Transverse colon (tissue), 4 donors: ENCODE data around the gene TEX261. TPM values are rescaled to one million over a fixed set of nuclear protein-coding genes. Genes with fewer than 3 reads are reported as not detected.

Source experiments
- DNase-seq: peaks from one replicate; pipeline ENCODE4 v3.0.0-alpha.2; 2019
- H3K27ac ChIP-seq, 4 donors: fragments of 200-600 bp; sonication (generic); 2 replicates each; pipeline ENCODE4 v1.5.1; 2016 to 2018; ENCODE audit warnings: inconsistent platforms in 4 of 4
- H3K27me3 ChIP-seq: fragments of 200-600 bp; sonication (generic); 2 replicates; pipeline ENCODE4 v1.5.1; 2017; ENCODE audit warnings: inconsistent platforms
- H3K36me3 ChIP-seq, 4 donors: fragments of 200-600 bp; sonication (generic); 2 replicates each; pipeline ENCODE4 v1.5.1; 2017 to 2019; ENCODE audit warnings: inconsistent platforms in 4 of 4
- H3K4me1 ChIP-seq, 4 donors: fragments of 200-600 bp; sonication (generic); 2 replicates each; pipeline ENCODE4 v1.5.1; 2017 to 2020; ENCODE audit warnings: inconsistent platforms in 4 of 4
- H3K4me3 ChIP-seq, 4 donors: fragments of 200-600 bp; sonication (generic); 1 replicate in 1 of 4; 2 replicates in 3 of 4; pipeline versions ENCODE4 v1.5.1 to v1.6.1; 2017 to 2019; ENCODE audit warnings: inconsistent platforms in 4 of 4
- H3K9me3 ChIP-seq, 2 donors: fragments of 200-600 bp; sonication (generic); 2 replicates each; pipeline ENCODE4 v1.5.1; 2017 to 2019; ENCODE audit warnings: inconsistent platforms in 2 of 2
- EP300 ChIP-seq: sonication (generic); formaldehyde crosslinking; IDR thresholded peaks from one replicate; pipeline ENCODE4 v1.6.1; 2017; ENCODE audit warnings: antibody characterized with exemption, low read depth
- POLR2A ChIP-seq: fragments of 450-650 bp; IDR thresholded peaks from one replicate; pipeline ENCODE4 v1.6.1; 2016; ENCODE audit warnings: antibody characterized with exemption, mild to moderate bottlenecking, moderate library complexity
- POLR2AphosphoS5 ChIP-seq, 3 donors: sonication (generic); formaldehyde crosslinking; IDR thresholded peaks; one replicate each; pipeline ENCODE4 v1.6.1; 2016; ENCODE audit warnings: antibody characterized with exemption in 3 of 3
- WGBS, 2 donors: methylation state at CpG; one replicate each; pipeline ENCODE4 v1.1.5; 2018; ENCODE audit warnings: low coverage in 1 of 2; 5-methylcytosine and 5-hydroxymethylcytosine counted together
- in situ Hi-C, 4 donors: fragments of 200-750 bp; cut with MboI; loops; one replicate each; pipeline versions ENCODE4 v1.15.0 to v1.15.1; 2017; ENCODE audit warnings: low sequenced_read_pairs in 3 of 4, low pct_ligation_motif_present in 1 of 4, low pct_unique_long_range_greater_than_20kb in 1 of 4
- intact Hi-C: fragments of 100-400 bp; cut with DNase I; formaldehyde crosslinking; loops from one replicate; pipeline ENCODE4 v1.15.1; 2023; ENCODE audit warnings: low total_unique reads
- total RNA-seq, 4 donors: library from RNA; depleted of rRNA; stranded (reverse); fragments of >200 nt; gene quantifications; one replicate each; pipeline ENCODE4 v1.1.0, GENCODE V29; 2016
- TF ChIP-seq, protein P1 (sequence below), 5 experiments: fragments of 200-600 bp in 3 of 5; fragments of 450-650 bp in 2 of 5; sonication (generic) in 3 of 5; IDR thresholded peaks; 1 replicate in 2 of 5; 2 replicates in 3 of 5; pipeline ENCODE4 v1.5.1; 2016 to 2017; ENCODE audit warnings: antibody characterized with exemption in 5 of 5, inconsistent platforms in 3 of 5, mild to moderate bottlenecking in 2 of 5, moderate library complexity in 1 of 5

TEX261 gene
- total RNA-seq, 4 donors from 2014 or later: 14.6 to 34.5 (median 30.5) TPM

DNA sequence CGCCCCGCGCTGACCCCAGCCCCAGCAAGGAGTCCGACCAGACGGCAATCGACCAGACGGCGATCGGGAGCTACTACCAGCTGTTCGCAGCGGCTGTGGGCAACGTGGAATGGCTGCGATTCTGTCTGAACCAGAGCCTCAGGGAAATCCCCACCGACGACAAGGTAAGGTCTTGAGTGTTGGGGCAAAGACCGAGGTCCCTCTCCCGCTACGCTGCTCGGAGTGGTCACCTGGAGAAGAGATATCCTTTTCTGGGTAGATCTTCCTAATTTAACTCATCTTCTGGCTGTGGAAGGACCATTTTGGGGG lies 15.5 kb downstream of the TEX261 start:
- TF ChIP-seq, protein P1, sequence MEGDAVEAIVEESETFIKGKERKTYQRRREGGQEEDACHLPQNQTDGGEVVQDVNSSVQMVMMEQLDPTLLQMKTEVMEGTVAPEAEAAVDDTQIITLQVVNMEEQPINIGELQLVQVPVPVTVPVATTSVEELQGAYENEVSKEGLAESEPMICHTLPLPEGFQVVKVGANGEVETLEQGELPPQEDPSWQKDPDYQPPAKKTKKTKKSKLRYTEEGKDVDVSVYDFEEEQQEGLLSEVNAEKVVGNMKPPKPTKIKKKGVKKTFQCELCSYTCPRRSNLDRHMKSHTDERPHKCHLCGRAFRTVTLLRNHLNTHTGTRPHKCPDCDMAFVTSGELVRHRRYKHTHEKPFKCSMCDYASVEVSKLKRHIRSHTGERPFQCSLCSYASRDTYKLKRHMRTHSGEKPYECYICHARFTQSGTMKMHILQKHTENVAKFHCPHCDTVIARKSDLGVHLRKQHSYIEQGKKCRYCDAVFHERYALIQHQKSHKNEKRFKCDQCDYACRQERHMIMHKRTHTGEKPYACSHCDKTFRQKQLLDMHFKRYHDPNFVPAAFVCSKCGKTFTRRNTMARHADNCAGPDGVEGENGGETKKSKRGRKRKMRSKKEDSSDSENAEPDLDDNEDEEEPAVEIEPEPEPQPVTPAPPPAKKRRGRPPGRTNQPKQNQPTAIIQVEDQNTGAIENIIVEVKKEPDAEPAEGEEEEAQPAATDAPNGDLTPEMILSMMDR (IDR thresholded peaks at IDR 0.05): no peak
- TF ChIP-seq EP300 (no peak), POLR2AphosphoS5 (IDR thresholded peaks at IDR 0.05) (no peak), POLR2A (no peak)
- intact Hi-C loops (no loop called here), in situ Hi-C loops (no loop called here)
- no peak for DNase-seq
- no peaks in the 10 kb centered on the region for H3K36me3 ChIP-seq
- peak overlapping the region in 3 of 4 donors; percentile 31 to 69 (median 48) for H3K4me3 ChIP-seq
- H3K4me1 ChIP-seq: peaks cover 5 to 21% (median 15%) of the 10 kb centered on the region in 4 donors
- no peaks in the 10 kb centered on the region for H3K9me3 ChIP-seq
- 67 to 87% methylated on average over 4 to 19 of the region's 19 CpGs for WGBS, 2 donors
- peak overlapping the region; percentile 79 to 90 (median 86) for H3K27ac ChIP-seq
- no peaks in the 10 kb centered on the region for H3K27me3 ChIP-seq

DNA sequence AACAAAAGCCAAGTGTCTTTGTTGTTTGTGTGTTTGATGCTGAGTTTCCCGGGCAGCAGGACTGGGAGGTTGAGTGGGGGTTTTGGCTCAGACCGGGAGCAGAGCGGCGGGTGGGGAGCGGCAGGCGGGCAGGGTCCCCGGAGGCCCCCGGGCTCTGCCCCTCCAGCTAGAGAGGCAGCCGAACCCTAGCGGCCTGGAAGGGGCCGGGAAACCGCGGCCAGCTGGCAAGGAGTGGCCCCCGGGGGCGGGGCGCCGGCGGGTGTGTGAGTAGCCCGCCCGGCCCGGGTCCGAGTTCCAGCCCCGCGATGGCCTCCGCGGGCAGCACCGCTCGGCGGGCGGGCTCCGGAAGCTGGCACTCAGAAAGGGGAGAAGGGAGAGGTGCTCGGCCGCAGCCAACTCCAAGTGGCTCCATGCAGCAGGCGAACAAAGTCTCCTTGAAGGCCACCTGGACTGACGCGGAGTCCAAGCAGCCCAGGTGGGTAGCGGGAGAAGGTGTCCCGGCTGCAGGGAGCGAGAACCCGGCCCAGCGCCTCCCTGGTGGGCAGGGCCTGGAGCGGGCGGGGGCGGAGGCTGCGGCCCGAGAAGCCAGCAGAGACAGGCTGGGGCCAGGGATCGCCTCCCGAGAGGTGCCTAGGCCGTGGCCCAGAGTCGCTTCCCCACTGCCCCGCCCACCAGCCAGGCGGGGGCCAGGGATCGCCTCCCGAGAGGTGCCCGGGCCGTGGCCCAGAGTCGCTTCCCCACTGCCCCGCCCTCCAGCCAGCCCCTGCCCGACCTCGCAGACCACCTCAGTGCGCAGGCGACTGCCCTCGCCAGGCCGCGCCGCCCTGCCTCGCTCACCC lies 16.1 kb downstream of the TEX261 start, which contains the start of gene ANKRD53:
ANKRD53 (plus strand) TSS at position 290 of the 839 bp plus-strand sequence; CDS start at position 306, 16 bp downstream.
- peak; percentile 58 for DNase-seq
- intact Hi-C loops (no loop called here), in situ Hi-C loops (no loop called here)
- peak within 1 kb of the TSS; percentile 79 to 90 (median 86) for H3K27ac ChIP-seq
- no peaks in the 10 kb centered on the region for H3K36me3 ChIP-seq
- peak within 1 kb of the TSS; percentile 35 to 69 (median 54) for H3K4me3 ChIP-seq
- WGBS, 2 donors: 0 to 25% methylated on average over 1 to 48 of the region's 67 CpGs
- H3K4me1 ChIP-seq: peaks cover 5 to 21% (median 15%) of the 10 kb centered on the region in 4 donors
- no peaks in the 10 kb centered on the region for H3K9me3 ChIP-seq
- no peaks in the 10 kb centered on the region for H3K27me3 ChIP-seq
- TF ChIP-seq EP300 (no peak), POLR2A (peak; percentile 5)

DNA sequence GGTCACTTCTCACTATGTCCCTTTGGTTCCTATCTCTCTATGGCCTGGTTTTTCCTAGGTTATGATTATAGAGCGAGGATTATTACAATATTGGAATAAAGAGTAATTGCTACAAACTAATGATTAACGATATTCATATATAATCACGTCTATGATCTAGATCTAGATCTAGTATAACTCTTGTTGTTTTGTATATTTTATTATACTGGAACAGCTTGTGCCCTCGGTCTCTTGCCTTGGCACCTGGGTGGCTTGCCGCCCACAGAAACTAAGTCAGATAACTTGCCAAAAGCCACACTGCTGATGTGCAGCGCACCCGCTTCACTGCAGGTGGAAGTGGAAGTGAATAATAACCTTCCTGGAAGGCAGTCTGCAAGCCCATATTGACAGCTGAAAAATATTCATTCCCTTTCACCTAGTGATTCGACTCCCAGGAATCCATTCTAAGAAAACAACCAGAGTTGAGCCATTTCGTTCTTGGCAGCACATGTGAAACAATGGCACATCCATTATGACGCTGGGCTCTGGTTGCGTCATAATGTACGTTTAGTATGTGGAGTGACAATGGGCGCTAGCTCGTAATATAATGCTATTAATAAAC lies 17.0 kb downstream of the TEX261 start:
- TF ChIP-seq, protein P1 (IDR thresholded peaks at IDR 0.05): no peak
- TF ChIP-seq EP300 (no peak), POLR2A (no peak), POLR2AphosphoS5 (IDR thresholded peaks at IDR 0.05) (peak in 2 of 3 donors; percentile 39 to 74)
- H3K27me3 ChIP-seq: no peaks in the 10 kb centered on the region
- peak overlapping the region; percentile 79 to 90 (median 86) for H3K27ac ChIP-seq
- no peaks in the 10 kb centered on the region for H3K9me3 ChIP-seq
- no peaks in the 10 kb centered on the region for H3K36me3 ChIP-seq
- H3K4me3 ChIP-seq: peak overlapping the region in 3 of 4 donors; percentile 35 to 69 (median 48)
- in situ Hi-C loops (no loop called here), intact Hi-C loops (no loop called here)
- DNase-seq: peak; percentile 57
- 20 to 32% methylated on average over 14 of the region's 14 CpGs for WGBS, 2 donors
- H3K4me1 ChIP-seq: peaks cover 5 to 21% (median 15%) of the 10 kb centered on the region in 4 donors

DNA sequence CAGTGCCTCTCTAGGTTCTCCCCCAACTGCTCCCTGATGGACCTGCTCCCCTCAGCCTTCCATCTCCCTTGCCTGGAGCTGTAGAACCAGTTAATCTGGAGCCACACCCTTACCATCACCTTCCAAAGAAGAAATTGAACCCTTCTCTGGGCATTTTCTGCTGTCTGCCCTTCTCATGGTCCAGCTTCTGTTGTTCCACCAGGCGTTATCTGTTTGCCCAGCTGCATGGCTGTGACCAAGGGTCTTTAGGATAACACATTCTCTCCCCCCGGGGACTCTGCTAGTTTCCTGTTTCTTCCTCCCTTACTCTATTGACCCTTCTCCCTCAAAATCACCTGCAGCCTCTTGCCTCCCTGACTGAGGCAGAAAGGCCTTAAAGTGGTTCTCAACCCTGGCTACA lies 19.4 kb downstream of the TEX261 start:
- Histone ChIP-seq H3K27ac (no peak overlapping the region), H3K4me1 (peaks cover 5 to 21% (median 15%) of the 10 kb centered on the region in 4 donors), H3K36me3 (no peaks in the 10 kb centered on the region), H3K4me3 (no peak overlapping the region), H3K27me3 (no peaks in the 10 kb centered on the region), H3K9me3 (no peaks in the 10 kb centered on the region)
- intact Hi-C loops: no loop called here
- WGBS, 2 donors: 77 to 82% methylated on average over 2 of the region's 2 CpGs
- no peak for DNase-seq
- TF ChIP-seq POLR2A (no peak), EP300 (no peak), POLR2AphosphoS5 (IDR thresholded peaks at IDR 0.05) (no peak)
- TF ChIP-seq, protein P1 (IDR thresholded peaks at IDR 0.05): no peak
- in situ Hi-C loops: no loop called here
